ENCODE results near the gene POU2AF1. TPM values are rescaled to one million over a fixed set of nuclear protein-coding genes. Genes with fewer than 3 reads are reported as not detected.

POU2AF1 gene
- total and polyA plus RNA-seq, 2 of the 8 experiments (the other 6 are each of a cell fraction or from before 2014, with no cell fraction given), result not detected

- CTCF ChIA-PET (ENCODE audit: partially characterized antibody), result interaction anchor here (0.7 to 1.5 kb wide), 2 partner anchors 49 to 96 kb away, joined by 3 to 5 read pairs; no protein-coding TSS in a partner anchor
- H3K4me3 ChIP-seq (ENCODE audit: extremely low read depth in 1 of 4, insufficient read depth in 2 of 4, low read depth in 3 of 4, low read length in 4 of 4), result no peak overlapping the region
Observed at GRCh38 chr11:111379602-111380136, 594 bp upstream of the POU2AF1 start.

More at GRCh38 chr11:111379602-111380136, 594 bp upstream of the POU2AF1 start:
- 90% methylated on average over 14 of the region's 14 CpGs; no CpG with 5 or more reads in 1 of the 2 experiments for WGBS, 2 experiments (ENCODE audit: extremely low coverage in 1 of 2, insufficient coverage in 1 of 2, insufficient read length in 1 of 2, insufficient replicate concordance in 2 of 2, low coverage in 1 of 2, low lambda C conversion rate in 2 of 2, missing lambda C conversion rate in 1 of 2)
- Histone ChIP-seq H2BK120ac (replicated peaks; ENCODE audit: low read depth, low read length) (no peak overlapping the region), H2AK5ac (ENCODE audit: low read depth, low read length) (no peak overlapping the region), H4K5ac (ENCODE audit: insufficient read length, low read depth, low read length) (no peak overlapping the region), H3K9ac (replicated peaks in 1 of 4; ENCODE audit: extremely low read depth in 1 of 4, low read depth in 3 of 4, low read length in 3 of 4) (no peak overlapping the region), H2BK15ac (ENCODE audit: low read length) (no peak overlapping the region), H3K9me3 (ENCODE audit: insufficient read depth in 2 of 2, low read depth in 1 of 2, low read length in 1 of 2) (no peaks in the 10 kb centered on the region), H2AFZ (ENCODE audit: low read length) (peak overlapping the region; percentile 62; the same call in 1 of the 2 replicates), H2BK12ac (ENCODE audit: low read depth, low read length) (no peak overlapping the region), H3K4ac (replicated peaks; ENCODE audit: insufficient read length, low read depth, low read length) (no peak overlapping the region), H4K91ac (replicated peaks; ENCODE audit: insufficient read length, low read length) (no peak overlapping the region), H4K8ac (ENCODE audit: extremely low read depth, insufficient read depth, low read length) (no peak overlapping the region), H3K14ac (ENCODE audit: insufficient read length) (no peak overlapping the region), H3K79me2 (ENCODE audit: control insufficient read depth in 1 of 2, insufficient read depth in 2 of 2, low read length in 2 of 2) (no peaks in the 10 kb centered on the region), H3K23ac (ENCODE audit: insufficient read length) (no peak overlapping the region), H3K36me3 (ENCODE audit: control insufficient read depth in 2 of 4, insufficient read depth in 4 of 4, low read length in 3 of 4) (no peaks in the 10 kb centered on the region), H3K27ac (ENCODE audit: low read depth, low read length) (no peak overlapping the region), H3K18ac (ENCODE audit: extremely low read depth, low read length) (0 out of 2 replicates have a peak overlapping the region, but pooled peaks have one; percentile 32), H3K4me2 (ENCODE audit: insufficient read depth in 1 of 2, low read depth in 2 of 2, low read length in 2 of 2) (no peak overlapping the region), H2BK20ac (ENCODE audit: low read length) (no peak overlapping the region), H3K56ac (replicated peaks; ENCODE audit: insufficient read length, low read depth, low read length) (no peak overlapping the region), H3K27me3 (replicated peaks in 1 of 4; ENCODE audit: control insufficient read depth in 3 of 4, extremely low read depth in 1 of 4, insufficient read depth in 3 of 4, low read length in 3 of 4) (no peaks in the 10 kb centered on the region), H3K79me1 (ENCODE audit: low read depth, low read length) (no peaks in the 10 kb centered on the region), H3K4me1 (replicated peaks in 1 of 4; ENCODE audit: control insufficient read depth in 3 of 4, insufficient read depth in 4 of 4, low read length in 3 of 4) (no peaks in the 10 kb centered on the region), H3K23me2 (ENCODE audit: low read depth, low read length) (no peaks in the 10 kb centered on the region), H2BK5ac (ENCODE audit: low read depth, low read length) (no peak overlapping the region), H4K20me1 (replicated peaks in 1 of 2; ENCODE audit: control insufficient read depth in 1 of 2, insufficient read depth in 2 of 2, low read length in 2 of 2) (no peaks in the 10 kb centered on the region)
- no peak for DNase-seq (ENCODE audit: low read depth in 1 of 2, low spot score in 2 of 2)
- TF ChIP-seq ATF3 (IDR thresholded peaks at IDR 0.05; ENCODE audit: insufficient read depth, low read depth, low read length), result no peak
- TF ChIP-seq PHF8 (conservative IDR thresholded peaks at IDR 0.05; ENCODE audit: low read depth, low read length), result no peak
- no peak for FAIRE-seq
- POLR2A ChIA-PET (ENCODE audit: partially characterized antibody), result no interaction called here

Data from H1 (cell line).